Epithelial cell of esophagus (primary cell): ENCODE data around the gene SLC22A5.
A peak's percentile ranks its signal among the peaks of the same experiment; 100 is the strongest.

Experiments
- DNase-seq: peaks from one replicate; pipeline ENCODE4 v3.0.0; 2010; ENCODE audit warnings: low read depth
- H3K4me3 ChIP-seq: 2 replicates; pipeline ENCODE4 v1.5.1; 2011; ENCODE audit warnings: mild to moderate bottlenecking, low read length, control low read depth
- CTCF ChIP-seq: IDR thresholded peaks from 2 replicates; pipeline ENCODE4 v1.5.1; 2011; ENCODE audit warnings: low read depth, mild to moderate bottlenecking, low read length, control low read depth, inconsistent platforms; ENCODE audit not compliant: insufficient read depth; ENCODE audit errors: missing control alignments

The SLC22A5 gene

DNA sequence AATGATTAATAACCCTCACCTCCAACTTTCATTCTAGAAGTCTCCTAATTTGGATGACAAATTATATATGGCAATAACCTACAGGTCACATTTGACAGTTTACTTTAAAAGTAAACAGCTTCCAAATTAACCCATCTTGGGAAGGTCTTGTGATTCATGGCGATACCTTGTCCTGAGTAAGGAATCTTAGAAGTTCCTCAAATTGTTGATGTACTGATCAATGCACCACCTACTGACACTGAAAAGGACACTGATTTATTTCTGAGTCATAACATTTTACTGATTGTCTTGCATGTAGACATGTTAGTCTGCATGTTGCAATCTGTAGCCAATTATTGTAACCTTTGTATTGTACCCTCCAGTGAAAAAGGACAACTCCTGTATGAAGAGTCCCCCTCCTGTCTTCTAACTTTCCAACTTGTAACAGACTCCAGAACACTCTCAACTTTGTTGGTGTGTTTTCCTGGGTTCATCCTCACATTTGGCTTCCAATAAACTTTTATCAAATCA is 16.0 kb upstream of the SLC22A5 start:
- DNase-seq: no peak
- H3K4me3 ChIP-seq: no peak overlapping the region
- no peak for TF ChIP-seq CTCF

DNA sequence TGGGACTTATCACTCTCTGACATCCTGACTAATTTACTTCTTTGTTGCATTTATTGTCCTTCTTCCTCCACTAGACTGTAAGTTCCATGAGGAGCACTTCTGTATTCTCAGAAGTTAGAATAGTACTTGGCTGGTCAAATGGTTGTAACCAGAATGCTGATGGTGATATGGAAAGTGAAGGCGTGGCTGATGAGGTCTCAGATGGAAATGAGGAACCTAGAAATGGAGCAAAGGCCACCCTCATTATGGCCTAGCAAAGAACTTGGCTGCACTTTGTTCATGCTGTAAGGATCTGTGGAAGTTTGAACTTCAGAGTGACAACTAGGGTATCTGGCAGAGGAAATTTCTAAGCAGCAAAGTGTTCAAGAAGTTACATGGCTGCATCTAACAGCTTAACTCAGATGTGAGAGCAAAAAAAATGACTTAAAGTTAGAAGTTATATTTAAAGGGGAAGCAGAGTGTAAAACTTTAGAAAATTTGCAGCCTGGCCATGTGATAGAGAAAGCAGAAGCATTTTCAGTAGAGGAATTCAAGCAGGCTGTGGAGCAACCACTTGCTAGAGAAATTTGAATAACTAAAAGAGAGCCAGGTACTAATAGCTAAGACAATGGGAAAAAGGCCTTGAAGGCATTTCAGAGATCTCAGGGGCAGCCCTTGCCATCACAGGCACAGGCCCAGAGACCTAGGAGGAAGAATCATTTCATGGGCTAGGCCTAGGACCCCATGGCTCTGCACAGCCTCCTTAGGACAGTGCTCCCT is 14.9 kb upstream of the SLC22A5 start:
- TF ChIP-seq CTCF: no peak
- DNase-seq: no peak
- H3K4me3 ChIP-seq: no peak overlapping the region

- TF ChIP-seq CTCF: no peak
- no peak overlapping the region for H3K4me3 ChIP-seq
- no peak for DNase-seq
Observed at GRCh38 chr5:132355140-132355765, 14.3 kb upstream of the SLC22A5 start.

- TF ChIP-seq CTCF: no peak
- DNase-seq: no peak
- H3K4me3 ChIP-seq: no peak overlapping the region
Observed at GRCh38 chr5:132358775-132359174, 10.7 kb upstream of the SLC22A5 start.

DNA sequence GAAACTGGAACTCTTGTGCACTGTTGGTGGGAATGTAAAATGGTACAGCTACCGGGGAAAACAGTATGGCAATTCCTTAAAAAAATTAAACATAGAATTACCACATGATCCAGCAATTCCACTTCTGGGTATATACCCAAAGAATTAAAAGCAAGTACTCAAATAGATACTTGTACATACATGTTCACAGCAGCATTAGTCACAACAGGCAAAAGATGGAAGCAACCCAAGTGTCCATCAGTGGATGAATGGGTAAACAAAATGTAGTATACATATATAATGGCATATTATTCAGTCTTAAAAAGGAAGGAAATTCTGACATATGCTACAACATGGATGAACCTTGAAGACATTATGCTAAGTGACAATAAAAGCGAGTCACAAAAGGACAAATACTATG is 7.4 kb upstream of the SLC22A5 start:
- no peak overlapping the region for H3K4me3 ChIP-seq
- DNase-seq: peak; percentile 90
- no peak for TF ChIP-seq CTCF

DNA sequence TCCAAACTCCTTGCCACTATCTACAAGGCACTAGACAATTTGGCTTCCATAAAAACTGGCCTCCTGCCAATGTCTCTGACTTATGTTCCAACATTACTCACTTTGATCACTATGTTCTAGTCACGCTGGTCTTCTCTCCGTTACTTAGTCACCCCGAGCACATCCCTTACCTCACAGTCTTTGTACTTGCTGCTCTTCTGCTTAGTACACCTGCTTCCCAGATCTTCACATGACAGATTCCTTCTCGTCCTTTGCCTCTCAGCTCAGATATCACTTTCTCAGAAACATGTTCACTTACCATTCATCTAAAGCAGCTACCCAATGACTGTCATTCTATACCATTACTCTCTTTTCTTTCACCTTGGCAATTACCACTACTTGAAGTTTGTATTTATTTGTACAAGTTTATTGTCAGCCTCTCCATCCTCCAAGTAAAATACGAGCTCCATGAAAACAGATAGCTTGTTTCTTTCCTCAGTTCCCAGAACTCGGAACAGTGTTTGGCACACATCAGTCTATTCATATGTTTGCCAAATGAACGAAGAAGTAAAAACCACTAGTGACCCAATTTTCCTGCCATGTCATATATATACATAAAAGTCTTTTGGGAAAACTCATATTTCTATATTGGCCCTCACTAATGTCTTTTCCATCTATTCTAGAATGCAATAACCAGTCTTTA is 5.9 kb upstream of the SLC22A5 start:
- TF ChIP-seq CTCF: no peak
- no peak overlapping the region for H3K4me3 ChIP-seq
- peak; percentile 98 for DNase-seq
